Fibroblast of skin of right biceps (primary cell): ENCODE results near the gene PXK.
"Not testable (repeated sequence)": the region's sequence is repeated elsewhere in the genome, so short reads cannot be mapped to it uniquely, and the experiment has no call there.

Source experiments
- DNase-seq: peaks from one replicate; pipeline ENCODE4 v3.0.0-alpha.2; 2013

PXK gene

GRCh38 chr3:58323529-58324390 lies 8.9 kb upstream of the PXK start:
- DNase-seq, result no peak

- DNase-seq, result no peak
These were observed 8.0 kb upstream of the PXK start for GRCh38 chr3:58324391-58325390.

GRCh38 chr3:58325525-58325992 lies 7.1 kb upstream of the PXK start:
- peak; percentile 10 for DNase-seq

- DNase-seq, result no peak
These were observed 6.3 kb upstream of the PXK start for GRCh38 chr3:58326267-58326900.

GRCh38 chr3:58329150-58329921 lies 3.4 kb upstream of the PXK start:
- DNase-seq, result no peak

GRCh38 chr3:58329922-58330413 lies 2.7 kb upstream of the PXK start:
- DNase-seq, result no peak

- DNase-seq, result no peak
These were observed 1.0 kb upstream of the PXK start for GRCh38 chr3:58331593-58332152.

- peak; percentile 32 for DNase-seq
These were observed 717 bp downstream of the PXK start for GRCh38 chr3:58333206-58334012.

- DNase-seq, result no peak
These were observed 1.3 kb downstream of the PXK start for GRCh38 chr3:58334013-58334321.

- DNase-seq, result no peak
These were observed 1.8 kb downstream of the PXK start for GRCh38 chr3:58334506-58334884.

- DNase-seq, result no peak
These were observed 2.9 kb downstream of the PXK start for GRCh38 chr3:58335652-58335947.

- DNase-seq, result peak; percentile 92
These were observed 3.6 kb downstream of the PXK start for GRCh38 chr3:58336135-58336882.

- no peak for DNase-seq
These were observed 4.5 kb downstream of the PXK start for GRCh38 chr3:58337190-58337589.

- DNase-seq, result not testable (repeated sequence)
These were observed 6.5 kb downstream of the PXK start for GRCh38 chr3:58339146-58339545.

- no peak for DNase-seq
These were observed 8.0 kb downstream of the PXK start for GRCh38 chr3:58340594-58341244.

- peak; percentile 49 for DNase-seq
These were observed 8.7 kb downstream of the PXK start for GRCh38 chr3:58341376-58341775.

- DNase-seq, result no peak
These were observed 10.0 kb downstream of the PXK start for GRCh38 chr3:58342676-58343075.

GRCh38 chr3:58345457-58345856 lies 12.8 kb downstream of the PXK start:
- no peak for DNase-seq

GRCh38 chr3:58346368-58346767 lies 13.7 kb downstream of the PXK start:
- no peak for DNase-seq

- DNase-seq, result no peak
These were observed 15.3 kb downstream of the PXK start for GRCh38 chr3:58347984-58348383.
